ENCODE results near the gene FAM53B.

Gene FAM53B

DNA sequence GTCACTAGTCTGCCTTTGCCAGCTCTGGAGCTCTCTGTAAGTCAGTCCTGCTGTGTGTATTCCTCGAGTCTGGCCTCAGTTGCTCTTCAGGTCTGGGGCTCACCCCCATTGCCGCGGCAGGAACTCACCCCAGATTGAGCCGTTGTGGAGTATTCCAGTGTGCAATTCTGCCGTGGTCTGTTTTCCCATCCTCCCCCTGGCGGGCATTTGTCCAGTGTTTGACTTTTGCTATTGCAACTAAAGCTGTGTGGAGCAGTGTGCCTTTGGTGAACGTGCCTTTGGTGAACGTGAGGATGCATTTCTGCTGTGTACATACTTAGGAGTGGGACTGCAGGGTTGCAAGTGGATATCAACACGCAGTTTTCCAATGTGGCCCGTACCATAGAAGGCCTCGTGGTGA, 134.5 kb downstream of the FAM53B start:
- DNase-seq (ENCODE audit: low read depth): no peak

DNA sequence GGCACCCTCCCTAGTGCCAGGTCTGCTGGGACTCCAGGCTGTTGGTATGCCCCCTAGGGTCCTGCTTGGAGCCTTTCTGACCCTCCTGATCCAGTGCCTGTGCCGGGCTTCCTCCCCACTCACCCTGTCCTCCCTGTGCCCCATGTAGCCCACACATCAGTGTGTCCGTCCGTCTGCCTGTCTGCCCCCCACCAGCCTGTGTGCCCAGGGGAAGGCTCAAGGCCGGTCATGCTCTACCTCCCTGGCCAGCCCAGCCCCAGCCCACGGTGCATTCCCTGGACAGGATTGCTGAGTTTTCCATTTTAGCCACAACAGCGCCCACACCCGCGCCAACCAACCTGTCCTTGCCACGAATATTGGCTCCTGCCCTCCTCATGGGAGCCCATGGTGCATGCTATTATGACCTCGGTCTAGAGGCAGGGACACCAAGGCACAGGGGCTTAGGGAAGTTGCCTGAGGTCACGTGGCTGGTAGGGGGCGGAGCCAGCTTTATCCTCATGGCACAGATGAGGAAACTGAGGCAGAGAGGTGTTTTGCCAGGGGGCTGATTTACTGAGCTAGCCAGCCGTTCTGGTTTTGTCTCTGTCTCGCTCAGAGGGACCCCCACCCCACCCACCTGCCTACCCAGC, 136.0 kb downstream of the FAM53B start:
- DNase-seq (ENCODE audit: low read depth): no peak

DNA sequence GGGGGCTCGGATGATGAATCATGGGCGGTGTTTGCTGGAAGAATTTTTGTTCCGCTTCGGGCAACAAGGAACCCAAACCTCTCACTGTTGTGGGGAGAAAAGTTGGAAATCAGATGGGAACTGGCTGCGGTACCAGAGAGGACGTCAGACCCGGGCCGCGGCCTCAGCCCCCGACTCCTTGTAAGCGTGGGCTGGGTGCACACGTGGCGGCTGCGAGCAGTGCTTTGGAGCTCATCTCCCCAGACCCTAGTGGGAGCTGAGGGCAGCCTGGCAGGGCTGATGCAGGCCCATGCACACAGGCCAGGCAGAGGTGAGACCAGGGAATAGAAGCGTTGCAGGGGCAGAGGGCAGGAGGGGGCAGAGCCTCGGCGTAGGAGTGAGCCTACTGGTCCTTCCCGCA, 136.5 kb downstream of the FAM53B start:
- no peak for DNase-seq (ENCODE audit: low read depth)

DNA sequence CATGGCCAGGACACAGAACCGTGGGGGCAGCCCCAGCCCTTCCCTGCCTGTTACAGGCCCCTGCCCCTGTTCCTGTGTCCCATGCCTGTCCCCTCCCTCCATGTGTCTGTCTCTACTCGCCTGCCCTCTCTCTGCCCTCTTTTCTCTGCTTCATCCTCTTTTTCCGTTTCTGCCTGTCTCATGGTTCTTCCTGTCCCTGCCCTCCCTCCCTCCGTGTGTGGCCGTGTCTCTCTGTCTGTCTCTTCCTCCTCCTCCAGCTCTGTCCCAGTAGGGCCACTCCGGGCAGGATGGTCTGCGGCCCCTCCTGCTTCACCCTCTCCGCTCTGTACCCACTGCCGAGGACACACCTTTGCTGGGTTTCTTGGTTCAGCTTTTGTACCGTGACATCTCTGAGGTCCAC, 137.4 kb downstream of the FAM53B start:
- DNase-seq (ENCODE audit: low read depth): no peak

DNA sequence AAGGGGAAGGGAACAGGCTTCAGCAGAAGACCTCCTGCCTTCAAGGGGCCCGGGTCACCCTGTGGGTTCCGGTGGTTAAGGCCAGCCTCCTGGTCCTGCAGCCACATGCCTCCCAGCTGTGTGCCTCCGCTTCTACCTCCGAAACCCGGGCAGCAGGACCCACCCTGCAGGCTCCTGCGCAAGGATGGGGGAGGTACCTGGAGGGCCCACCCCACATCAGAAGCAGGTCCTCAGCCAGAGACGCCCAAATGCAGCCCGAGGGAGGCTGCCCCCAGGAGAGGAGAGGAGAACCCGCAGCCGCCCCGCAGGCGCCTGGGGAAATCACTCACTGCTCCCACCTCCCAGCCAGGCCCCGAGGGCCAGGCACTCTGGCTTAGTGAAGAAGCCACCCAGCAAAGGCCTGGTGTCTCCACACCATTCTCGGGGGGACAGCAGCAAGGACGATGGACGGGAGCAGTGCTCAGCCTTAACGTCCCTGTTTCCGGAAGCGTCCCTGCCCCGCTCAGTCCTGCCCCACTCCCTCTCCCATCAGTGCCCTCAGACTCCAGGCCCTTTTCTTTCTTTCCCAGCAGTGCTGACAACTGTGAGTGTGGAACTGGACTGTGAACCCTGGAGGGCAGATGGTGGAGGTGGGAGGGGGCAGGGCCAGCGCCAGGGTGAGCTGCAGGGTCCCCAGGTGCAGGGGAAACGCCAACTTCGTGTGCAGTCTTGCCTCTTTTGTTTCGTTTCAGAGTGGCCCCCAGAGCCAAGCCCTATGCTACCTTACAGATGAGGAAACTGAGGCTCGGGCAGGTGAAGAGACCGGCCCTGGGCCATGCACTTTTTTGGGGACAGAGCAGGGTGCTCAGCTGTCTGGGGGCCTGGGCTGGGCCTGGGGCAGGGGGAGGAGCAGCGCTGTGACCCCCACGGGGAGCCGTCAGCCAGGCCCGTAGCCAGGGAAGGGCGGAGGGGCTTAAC, 138.0 kb downstream of the FAM53B start:
- DNase-seq (ENCODE audit: low read depth): no peak

DNA sequence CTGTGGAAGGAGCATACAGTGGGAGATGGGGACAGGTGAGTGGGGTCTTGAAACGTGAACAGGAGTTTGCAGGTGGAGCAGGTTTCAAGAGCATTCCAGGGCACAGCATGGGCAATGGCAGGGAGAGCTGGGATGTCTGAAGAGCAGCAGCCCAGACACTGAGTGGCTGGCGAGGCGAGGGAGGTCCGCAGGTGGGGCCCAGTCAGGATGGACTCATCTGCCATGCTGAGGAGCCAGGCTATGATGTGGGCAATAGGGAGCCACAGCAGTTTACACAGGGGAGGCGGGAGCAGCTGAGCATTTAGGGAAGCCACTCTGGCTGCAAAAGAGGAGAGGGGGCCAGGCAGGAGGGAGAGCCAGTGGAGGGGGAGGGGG, 138.7 kb downstream of the FAM53B start:
- no peak for DNase-seq (ENCODE audit: low read depth)

DNA sequence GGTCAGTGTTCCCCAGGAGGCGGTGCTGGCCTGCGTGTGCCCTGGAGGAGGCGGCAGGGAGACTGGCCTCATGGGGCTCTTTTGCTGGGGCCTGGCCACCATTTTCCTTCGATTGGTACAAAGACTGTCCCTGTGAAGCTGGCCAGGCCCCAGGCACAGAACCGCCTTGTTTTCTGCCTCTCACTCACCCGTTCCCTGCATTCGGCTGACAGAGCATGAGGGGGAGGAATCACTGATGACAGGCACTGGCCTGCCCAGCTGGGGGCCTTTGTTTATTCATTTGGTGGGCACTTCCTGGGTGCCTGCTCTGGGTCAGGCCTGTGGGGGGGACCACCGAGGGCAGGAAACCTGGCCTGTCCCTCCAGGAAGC, 139.2 kb downstream of the FAM53B start:
- no peak for DNase-seq (ENCODE audit: low read depth)

DNA sequence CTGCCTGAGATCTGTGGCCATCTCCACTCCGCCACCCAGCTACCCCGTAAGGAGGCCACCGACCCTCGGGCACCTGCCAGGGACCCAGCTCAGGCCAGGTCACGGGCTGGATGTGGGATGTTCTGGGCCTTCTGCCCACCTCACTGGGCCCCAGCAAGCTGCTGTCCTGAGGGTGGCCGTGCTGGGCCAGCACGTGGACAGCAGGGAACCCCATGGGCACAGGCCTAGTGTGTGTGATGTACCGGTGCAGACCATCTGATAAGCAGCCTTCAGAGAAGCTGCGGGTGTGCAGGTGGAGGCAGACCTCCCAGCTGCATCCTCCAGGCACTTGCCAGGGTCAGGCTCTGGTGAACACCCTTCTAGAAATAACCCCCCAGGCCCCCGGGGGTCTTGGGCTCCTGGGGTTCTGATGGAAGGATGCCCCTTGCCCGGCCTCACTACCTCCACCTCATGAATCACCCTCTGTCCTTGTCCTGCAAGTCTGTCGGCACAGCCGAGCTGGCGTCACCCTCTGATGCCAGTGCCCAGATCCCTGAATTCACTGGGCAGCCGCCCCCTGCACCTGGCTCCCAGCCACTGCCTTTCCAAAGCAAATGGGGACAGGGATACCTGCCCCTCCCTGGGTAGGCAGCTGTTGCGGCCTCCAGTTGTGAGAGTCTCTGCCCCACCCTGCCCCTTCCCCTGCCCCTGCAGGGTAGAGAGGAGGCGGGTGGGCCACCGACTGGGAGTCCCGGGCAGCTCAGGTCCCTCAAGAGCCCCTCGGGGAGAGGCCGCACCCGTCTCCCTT, 139.8 kb downstream of the FAM53B start:
- no peak for DNase-seq (ENCODE audit: low read depth)

DNA sequence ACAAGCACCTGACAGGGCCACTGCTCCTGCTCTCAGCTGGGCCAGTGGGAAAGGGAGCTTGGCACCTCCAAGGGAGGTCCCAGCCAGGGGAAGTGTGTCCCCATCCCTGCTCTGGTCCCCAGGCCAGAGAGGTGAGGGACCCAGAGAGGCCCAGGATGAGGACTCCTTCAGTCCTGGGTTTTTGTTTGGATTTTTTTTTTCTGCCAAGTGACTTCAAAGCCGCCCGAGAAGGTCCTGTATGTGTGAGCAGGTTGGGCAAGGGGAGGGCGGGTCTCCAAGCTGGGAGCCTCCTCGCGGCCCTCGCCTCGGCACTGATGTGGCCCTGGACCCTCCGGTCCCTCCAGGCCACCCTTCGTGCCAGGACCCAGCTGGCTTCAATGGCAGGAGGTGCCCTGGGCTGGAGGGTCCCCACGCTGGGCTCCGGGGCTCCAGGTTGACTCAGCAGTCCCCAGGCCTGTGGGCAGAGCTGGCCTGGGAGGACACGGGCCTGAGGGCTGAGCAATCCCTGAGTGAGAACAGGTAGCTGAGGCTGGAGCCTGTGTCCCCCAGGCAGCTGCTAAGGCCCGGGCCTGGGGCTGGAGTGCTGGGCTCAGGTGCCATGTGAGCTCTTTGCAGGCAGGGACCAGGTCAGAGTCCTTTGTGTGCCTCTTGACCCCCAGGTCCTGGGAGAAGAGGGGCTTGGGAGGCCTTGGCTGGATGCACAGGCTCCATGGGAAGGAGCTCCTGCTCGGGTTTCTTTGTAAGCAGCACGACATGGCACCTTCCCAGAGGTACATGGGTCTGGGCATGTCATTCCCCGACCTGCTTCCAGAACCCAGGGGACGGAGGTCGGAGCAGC, 140.6 kb downstream of the FAM53B start:
- no peak for DNase-seq (ENCODE audit: low read depth)

DNA sequence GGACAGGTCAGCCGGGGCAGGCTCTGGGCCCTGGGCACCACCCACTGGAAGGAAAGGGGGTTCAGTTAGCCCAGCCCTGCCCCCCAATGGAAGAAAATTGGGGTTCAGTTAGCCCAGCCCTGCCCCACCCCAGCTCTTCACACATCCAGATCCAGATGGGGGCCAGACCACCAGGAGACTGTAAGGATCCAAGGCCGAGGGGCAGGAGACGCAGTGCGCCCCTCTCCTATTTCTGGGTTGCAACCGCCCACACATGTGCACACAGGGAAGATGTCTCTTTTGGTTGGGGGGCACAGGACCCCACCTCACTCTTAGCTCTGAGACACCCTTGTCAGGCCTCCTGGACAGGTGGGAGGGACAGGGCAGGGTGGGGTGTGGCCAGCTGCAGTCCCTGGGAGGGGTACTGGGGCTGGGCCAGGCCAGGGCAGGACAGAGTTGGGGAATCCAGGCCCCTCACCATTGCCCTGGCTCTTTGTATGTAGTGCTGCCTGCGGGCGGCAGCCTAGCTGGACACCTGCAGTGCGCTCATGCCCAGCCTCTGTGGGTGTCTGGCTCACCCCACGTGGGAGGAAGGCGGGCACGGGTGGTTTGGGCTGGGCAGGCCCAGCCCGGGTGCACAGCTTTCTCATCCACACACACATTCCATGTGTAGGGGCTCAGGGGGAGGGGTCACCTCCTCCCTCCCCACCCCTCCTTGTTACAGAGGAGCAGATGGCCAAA, 141.4 kb downstream of the FAM53B start:
- no peak for DNase-seq (ENCODE audit: low read depth)

DNA sequence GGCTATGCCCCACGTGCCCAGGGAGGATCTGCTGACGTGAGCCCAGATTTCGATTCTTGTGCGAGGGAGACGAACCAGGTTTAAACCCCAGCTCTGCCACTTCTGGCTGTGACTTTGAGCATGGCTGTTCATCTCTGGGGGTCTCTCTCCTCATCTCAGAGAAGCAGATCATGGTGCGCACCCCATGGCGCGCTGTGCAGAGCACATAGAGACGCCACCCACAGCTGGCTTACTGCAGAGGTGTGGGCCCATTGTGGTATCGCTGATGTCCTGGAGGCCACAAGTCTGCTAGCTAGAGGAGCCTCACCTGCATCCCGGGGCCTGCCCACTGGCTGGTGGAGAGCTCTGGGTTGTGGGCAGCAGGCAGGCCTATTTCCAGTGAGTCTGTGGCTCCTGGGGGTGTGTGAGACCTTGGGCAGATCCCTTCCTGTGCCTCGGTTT, 142.0 kb downstream of the FAM53B start:
- no peak for DNase-seq (ENCODE audit: low read depth)

DNA sequence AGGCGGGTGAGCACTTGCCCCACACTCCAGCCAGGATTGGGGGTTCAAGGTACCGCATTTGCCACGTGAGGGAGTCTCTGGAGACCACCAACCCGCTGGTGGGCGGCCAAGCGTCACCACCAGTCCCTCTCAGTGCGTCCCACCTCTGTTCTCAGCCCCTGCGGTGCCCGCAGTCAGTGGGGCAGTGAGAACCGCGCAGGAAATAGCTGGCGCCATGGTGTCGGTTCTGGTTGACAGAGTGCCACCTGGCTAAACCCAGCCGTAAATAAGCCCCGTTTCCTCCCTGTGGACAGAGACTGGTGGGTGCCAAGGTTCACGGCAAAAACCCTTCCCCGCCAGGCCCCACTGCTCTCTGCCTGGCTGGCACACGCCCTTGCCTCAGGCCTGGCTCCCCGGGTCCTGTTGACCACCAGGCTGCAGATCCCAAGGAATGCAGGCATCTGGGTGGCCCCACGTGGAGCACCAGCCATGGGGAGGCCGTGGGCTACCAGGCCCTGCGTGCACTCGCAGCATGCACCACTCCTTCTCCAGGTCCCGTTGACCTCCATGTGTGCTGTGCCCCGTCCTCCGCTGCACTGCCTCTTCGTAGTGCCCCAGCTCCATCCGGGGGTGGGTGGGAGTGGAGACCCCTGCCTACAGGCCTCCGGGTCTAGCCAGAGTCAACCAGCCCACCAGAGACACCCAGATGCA, 142.6 kb downstream of the FAM53B start:
- DNase-seq (ENCODE audit: low read depth): no peak

DNA sequence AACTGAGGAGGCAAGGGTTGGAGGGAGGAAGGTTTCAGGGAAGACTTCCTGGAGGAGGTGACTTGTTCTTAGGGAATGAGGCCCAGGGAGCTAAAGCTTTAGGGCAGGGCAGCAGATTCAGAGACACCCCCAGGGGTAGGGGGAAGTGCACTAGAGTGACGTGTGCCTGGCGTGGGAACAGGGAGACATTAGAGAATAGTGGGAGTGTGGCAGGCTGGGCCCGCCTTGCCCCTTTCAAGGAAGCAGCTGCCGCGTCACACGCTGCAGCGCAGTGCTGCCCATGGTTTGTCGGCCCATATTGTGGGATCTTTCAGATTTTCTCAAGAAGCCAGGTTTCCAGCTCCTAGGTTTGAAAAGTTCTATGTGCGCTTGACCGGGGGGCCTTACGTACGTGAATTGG, 143.2 kb downstream of the FAM53B start:
- DNase-seq (ENCODE audit: low read depth): no peak

DNA sequence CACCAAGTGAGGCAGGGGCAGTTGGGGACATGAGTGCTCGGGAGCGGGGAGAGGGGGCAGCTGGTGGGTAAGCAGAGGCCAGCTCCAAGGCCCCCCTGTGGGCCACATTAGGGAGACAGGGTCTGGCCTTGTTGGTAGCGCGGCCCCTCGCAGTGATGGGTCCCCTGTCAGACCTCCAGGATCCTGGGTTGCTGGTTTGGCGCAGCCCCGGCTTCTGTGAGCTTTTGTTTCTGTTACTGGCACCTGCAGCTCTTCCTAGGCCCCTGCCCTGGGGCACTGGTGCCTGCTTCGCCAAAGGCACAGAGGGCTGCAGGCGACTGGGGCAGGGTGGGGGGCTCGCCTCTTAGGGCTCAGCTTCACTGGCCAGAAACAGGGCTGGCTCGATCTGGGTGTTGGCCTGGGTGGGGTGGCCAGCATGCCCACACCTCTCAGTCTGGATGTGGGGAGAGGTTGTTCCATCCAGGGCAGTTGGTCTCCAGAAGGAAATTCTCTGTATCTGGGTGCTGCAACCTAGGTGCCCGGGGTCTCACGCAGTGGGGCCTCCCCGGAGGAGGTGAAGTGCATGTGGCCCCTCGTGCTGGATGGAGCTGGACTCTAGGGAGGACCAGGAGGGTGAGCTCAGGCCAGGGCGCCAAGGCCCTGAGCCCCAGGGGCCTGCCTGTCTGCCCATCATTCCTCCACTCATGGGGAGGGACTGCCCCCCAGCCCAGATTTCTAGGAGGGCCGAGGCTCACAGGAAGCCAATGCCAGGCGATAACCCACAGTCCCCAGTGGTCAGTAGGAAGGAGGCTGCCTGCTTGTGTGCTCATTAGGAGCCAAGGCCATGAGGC, 143.9 kb downstream of the FAM53B start:
- no peak for DNase-seq (ENCODE audit: low read depth)

DNA sequence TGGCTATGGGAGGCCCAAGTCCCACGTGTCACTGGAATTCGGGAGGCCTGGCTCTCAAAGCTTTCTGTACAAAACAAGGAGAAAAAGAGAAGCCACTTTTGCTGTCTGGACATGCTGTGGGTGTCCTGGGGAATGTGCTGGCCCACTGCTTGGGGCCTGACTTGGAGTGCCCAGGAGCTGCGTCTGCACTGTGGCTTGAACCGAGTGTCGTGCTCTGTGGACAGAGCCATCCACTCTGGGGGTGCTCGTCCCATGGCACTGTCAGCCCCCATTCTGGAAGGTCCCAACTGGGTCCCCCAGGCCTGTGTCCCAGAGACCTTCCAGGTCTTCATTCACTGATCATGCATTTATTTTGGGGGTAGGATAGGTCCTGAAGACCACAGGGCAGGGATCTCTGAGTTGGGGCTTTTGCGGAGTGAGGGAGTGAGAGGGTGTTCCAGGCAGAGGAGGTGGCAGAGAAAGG, 144.6 kb downstream of the FAM53B start:
- DNase-seq (ENCODE audit: low read depth): no peak

DNA sequence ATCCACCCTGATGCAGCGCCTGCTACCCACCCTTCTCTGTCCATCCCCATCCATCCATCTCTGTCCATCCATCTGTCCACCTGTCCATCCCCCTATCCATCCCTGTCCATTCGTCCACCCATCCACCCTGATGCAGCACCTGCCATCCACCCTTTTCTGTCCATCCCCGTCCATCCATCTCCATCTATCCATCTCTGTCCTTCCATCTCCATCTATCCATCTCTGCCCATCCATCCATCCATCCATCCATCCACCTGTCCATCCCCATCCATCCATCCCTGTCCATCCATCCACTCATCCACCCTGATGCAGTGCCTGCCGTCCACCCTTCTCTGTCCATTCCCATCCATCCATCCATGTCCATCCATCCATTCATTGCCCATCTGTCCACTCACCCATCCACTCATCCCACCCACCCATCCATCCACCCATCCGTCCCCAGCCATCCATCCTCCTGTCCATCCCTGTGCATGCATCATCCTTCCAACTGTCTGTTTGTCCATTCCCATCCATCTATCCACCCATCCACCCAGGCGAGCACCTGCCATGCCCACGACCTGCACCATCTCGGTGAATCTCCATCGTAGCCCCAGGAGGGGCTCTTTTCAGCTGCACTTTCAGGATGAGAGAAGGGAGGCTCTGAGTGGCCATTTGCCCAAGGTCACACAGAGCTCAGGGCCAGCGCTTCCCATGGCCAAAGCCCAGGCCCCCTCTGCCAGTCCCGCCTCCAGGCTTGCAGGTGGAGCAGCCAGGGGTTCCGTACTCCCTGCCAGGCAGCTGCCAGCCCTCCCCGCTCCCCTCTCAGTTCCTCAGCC, 145.2 kb downstream of the FAM53B start:
- no peak for DNase-seq (ENCODE audit: low read depth)

DNA sequence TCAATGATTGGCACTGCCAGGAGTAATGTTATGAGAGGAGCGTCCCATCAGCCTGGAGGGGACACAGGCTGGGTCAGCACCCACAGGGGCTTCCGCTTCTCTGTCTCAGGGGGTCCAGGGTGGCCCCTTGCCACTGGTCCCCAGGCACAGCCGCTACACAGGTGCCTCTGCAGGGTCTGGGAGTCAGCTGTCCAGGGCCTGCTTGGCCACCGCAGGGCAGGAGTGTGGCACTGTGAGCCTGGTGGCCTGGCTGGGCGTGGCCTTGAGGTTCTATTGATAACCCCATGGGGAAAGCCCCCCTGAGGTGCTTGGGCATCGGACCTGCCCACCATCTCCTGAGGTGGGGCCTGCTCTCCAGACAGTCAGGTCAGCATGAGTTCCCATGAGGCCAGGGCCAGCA, 146.0 kb downstream of the FAM53B start:
- DNase-seq (ENCODE audit: low read depth): no peak

DNA sequence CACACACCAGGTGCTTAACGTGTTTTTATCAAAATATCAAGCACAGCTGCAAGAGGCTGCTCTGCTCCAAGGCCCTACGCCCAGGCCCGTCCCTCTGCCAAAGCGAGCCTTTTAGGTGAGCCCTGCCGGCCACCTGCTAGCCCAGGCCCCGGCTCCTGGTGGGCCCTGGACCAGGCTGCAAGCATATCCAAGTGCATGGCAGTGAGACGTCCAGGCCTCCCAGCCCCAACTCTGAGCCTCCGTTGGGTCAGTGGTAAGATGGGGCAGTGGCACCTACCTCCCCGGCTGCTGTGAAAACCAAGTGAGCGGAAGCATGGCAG, 146.4 kb downstream of the FAM53B start:
- no peak for DNase-seq (ENCODE audit: low read depth)

Data from stimulated activated CD8-positive, alpha-beta memory T cell treated with anti-CD3 and anti-CD28 coated beads, Interleukin-12 subunit alpha, Interleukin-12 subunit beta, amount 100 ng/mL, for 4 hours (primary cell).